Karpas-422 (cell line): ENCODE measurements around the gene P2RY14. TPM values are rescaled to one million over a fixed set of nuclear protein-coding genes. Genes with fewer than 3 reads are reported as not detected.
"Not testable (repeated sequence)": the region's sequence is repeated elsewhere in the genome, so short reads cannot be mapped to it uniquely, and the experiment has no call there.

ENCODE experiments used
- DNase-seq: peaks from one replicate; pipeline ENCODE4 v3.0.0-alpha.2; 2015
- H2AFZ ChIP-seq: fragments of 200-600 bp; sonication (generic); 2 replicates; pipeline ENCODE4 v1.6.1; 2014; ENCODE audit warnings: antibody characterized with exemption, low read length, mixed read lengths
- H3K27ac ChIP-seq: fragments of 200-600 bp; sonication (generic); 2 replicates; pipeline ENCODE4 v1.5.1; 2014; ENCODE audit warnings: mild to moderate bottlenecking, low read length, moderate library complexity
- H3K27me3 ChIP-seq: fragments of 200-600 bp; sonication (generic); 2 replicates; pipeline ENCODE4 v1.6.1; 2014; ENCODE audit warnings: low read length, mixed read lengths
- H3K36me3 ChIP-seq: fragments of 200-600 bp; sonication (generic); 2 replicates; pipeline ENCODE4 v1.6.1; 2014; ENCODE audit warnings: low read length, mixed read lengths; ENCODE audit not compliant: insufficient read depth
- H3K4me1 ChIP-seq: fragments of 200-600 bp; sonication (generic); 2 replicates; pipeline ENCODE4 v1.6.1; 2014; ENCODE audit warnings: mild to moderate bottlenecking, low read length, mixed read lengths
- H3K4me2 ChIP-seq: fragments of 200-600 bp; sonication (generic); 2 replicates; pipeline ENCODE4 v1.6.1; 2014; ENCODE audit warnings: low read length, low read depth, mild to moderate bottlenecking; ENCODE audit not compliant: poor library complexity, severe bottlenecking
- H3K4me3 ChIP-seq: fragments of 200-600 bp; sonication (generic); 2 replicates; pipeline ENCODE4 v1.5.1; 2014; ENCODE audit warnings: mild to moderate bottlenecking, antibody characterized with exemption, low read length, mixed read lengths
- H3K79me2 ChIP-seq: fragments of 200-600 bp; sonication (generic); 2 replicates; pipeline ENCODE4 v1.6.1; 2014; ENCODE audit warnings: mild to moderate bottlenecking, low read length, mixed read lengths
- H3K9ac ChIP-seq: fragments of 200-600 bp; sonication (generic); 2 replicates; pipeline ENCODE4 v1.6.0; 2014; ENCODE audit warnings: low read length
- H3K9me2 ChIP-seq: fragments of 200-600 bp; sonication (generic), shearing (Covaris generic); replicated peaks from 2 replicates; pipeline ENCODE4 v1.6.0; 2014; ENCODE audit warnings: mild to moderate bottlenecking, low read length, moderate library complexity; ENCODE audit not compliant: insufficient read depth
- H3K9me3 ChIP-seq: fragments of 300-700, 200-600 bp; sonication (generic); 2 replicates; pipeline ENCODE4 v1.6.1; 2014; ENCODE audit warnings: low read length, mixed read lengths
- H4K20me1 ChIP-seq: fragments of 200-600 bp; sonication (generic); 2 replicates; pipeline ENCODE4 v1.6.1; 2014; ENCODE audit warnings: mild to moderate bottlenecking, antibody characterized with exemption, low read length, low read depth; ENCODE audit not compliant: insufficient read depth
- total RNA-seq: library from RNA; depleted of rRNA; stranded (reverse); fragments of >200 nt; shearing (Covaris generic); gene quantifications from 2 replicates; pipeline ENCODE4 v1.2.3, GENCODE V29; 2014; ENCODE audit warnings: low replicate concordance

The P2RY14 gene
- total RNA-seq, 1 experiment from 2014 or later: not detected

DNA sequence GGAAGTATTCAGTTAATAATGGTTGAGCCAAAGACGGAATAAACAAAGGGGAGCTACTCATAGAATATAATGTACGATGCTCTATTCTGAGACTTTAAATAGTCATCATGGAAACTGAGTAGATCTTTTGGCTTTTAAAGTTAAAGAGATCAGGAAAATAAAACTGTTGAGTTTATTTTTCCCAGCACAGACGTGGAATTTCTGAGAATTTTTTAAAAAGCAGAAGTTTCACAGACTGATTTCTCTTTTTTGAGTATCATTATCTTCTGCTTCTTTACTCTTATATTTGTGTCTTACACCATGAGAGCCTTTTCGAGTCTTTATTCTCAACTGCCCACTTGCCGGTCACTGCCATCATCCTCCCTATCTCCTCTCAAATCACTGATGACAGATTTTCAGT lies 13.2 kb downstream of the P2RY14 start:
- Histone ChIP-seq H3K79me2 (no peaks in the 10 kb centered on the region), H3K27me3 (no peaks in the 10 kb centered on the region), H3K4me3 (no peak overlapping the region), H4K20me1 (no peaks in the 10 kb centered on the region), H3K4me2 (no peak overlapping the region), H3K9me3 (no peaks in the 10 kb centered on the region), H3K9me2 (no peaks in the 10 kb centered on the region), H3K27ac (no peak overlapping the region), H3K36me3 (no peaks in the 10 kb centered on the region), H2AFZ (no peak overlapping the region), H3K4me1 (peaks cover 13% of the 10 kb centered on the region), H3K9ac (no peak overlapping the region)
- DNase-seq: no peak

DNA sequence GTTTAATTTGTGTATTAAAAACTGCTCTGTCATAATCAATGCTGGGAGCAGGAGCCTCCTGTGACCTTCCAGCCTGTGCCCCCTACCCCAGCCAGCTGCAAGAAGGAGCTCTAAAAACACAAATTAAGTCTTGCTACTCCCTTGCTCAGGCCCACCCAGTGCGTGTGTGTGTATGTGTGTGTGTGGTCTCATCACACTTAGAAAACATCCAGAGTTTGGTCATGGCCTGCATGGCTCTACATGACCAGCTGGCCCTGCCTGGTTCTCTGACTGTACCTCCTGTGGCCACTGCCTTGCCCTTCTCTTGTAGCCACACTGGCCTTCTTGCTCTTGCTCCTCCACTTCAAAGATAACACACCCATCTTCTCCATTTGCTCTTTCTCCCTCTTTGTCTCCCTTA lies 13.7 kb downstream of the P2RY14 start:
- no peaks in the 10 kb centered on the region for H3K27me3 ChIP-seq
- no peak overlapping the region for H2AFZ ChIP-seq
- peaks cover 12% of the 10 kb centered on the region for H3K4me1 ChIP-seq
- H3K9me2 ChIP-seq: no peaks in the 10 kb centered on the region
- no peaks in the 10 kb centered on the region for H3K36me3 ChIP-seq
- H3K4me3 ChIP-seq: no peak overlapping the region
- H3K4me2 ChIP-seq: no peak overlapping the region
- no peaks in the 10 kb centered on the region for H4K20me1 ChIP-seq
- DNase-seq: no peak
- H3K27ac ChIP-seq: no peak overlapping the region
- H3K79me2 ChIP-seq: no peaks in the 10 kb centered on the region
- H3K9me3 ChIP-seq: no peaks in the 10 kb centered on the region
- no peak overlapping the region for H3K9ac ChIP-seq

DNA sequence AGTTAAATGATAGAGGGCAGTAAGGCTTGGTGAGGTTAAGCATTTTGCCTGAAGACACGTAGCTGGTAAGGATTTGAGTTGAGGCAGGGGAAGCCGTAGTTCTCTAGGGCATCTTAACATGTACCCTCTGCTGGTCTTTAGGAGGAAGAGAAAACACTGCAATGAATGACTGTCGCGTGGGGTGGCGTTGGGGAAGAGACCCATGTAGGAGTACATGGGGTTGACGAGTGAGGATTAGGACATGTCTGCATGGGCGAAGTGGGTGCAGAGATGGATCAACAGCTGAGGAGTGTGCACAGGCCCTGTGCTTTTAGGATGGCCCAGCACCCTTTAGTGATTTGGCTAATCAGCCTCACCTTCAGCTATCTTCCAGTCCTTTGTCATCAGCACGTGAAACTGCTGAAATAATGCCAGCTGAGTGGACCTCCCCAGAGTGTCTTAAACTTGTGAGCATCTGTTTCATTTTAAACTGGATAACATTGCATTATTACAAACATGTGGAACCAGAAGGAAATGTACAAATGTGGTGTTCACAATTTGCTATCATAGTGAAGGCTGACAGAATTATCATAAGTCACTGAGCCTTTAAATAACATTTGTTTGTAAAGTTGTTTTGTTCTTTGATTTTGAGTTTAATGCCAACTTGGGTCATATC lies 15.3 kb downstream of the P2RY14 start:
- Histone ChIP-seq H3K4me1 (peaks cover 12% of the 10 kb centered on the region), H2AFZ (no peak overlapping the region), H3K9me2 (no peaks in the 10 kb centered on the region), H3K27me3 (no peaks in the 10 kb centered on the region), H4K20me1 (no peaks in the 10 kb centered on the region), H3K4me2 (no peak overlapping the region), H3K36me3 (no peaks in the 10 kb centered on the region), H3K9ac (no peak overlapping the region), H3K9me3 (no peaks in the 10 kb centered on the region), H3K27ac (no peak overlapping the region), H3K4me3 (no peak overlapping the region), H3K79me2 (no peaks in the 10 kb centered on the region)
- no peak for DNase-seq

DNA sequence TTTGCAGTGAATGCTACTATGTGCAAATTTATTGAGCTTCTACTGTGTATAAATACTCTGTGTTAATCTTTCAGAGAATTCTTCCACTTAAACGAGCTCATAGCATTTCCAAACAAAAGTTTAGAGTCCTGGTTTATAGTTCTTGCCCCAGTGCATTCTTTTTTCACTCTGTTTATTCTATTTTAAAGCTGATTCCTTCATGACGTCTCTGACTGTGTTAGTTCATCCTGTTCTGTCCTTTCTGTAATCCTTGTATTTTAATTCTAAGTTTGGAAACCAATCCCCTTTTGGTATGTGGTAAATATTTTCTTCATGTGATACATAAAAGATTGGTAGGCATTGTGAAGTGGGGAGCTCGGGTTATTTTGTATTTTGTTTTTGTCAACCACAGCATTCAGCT lies 18.7 kb downstream of the P2RY14 start:
- Histone ChIP-seq H3K36me3 (no peaks in the 10 kb centered on the region), H3K4me2 (no peak overlapping the region), H3K27ac (no peak overlapping the region), H3K27me3 (no peaks in the 10 kb centered on the region), H3K79me2 (no peaks in the 10 kb centered on the region), H4K20me1 (no peaks in the 10 kb centered on the region), H3K4me1 (no peaks in the 10 kb centered on the region), H2AFZ (no peak overlapping the region), H3K9me3 (no peaks in the 10 kb centered on the region), H3K9me2 (no peaks in the 10 kb centered on the region), H3K4me3 (no peak overlapping the region), H3K9ac (no peak overlapping the region)
- no peak for DNase-seq

DNA sequence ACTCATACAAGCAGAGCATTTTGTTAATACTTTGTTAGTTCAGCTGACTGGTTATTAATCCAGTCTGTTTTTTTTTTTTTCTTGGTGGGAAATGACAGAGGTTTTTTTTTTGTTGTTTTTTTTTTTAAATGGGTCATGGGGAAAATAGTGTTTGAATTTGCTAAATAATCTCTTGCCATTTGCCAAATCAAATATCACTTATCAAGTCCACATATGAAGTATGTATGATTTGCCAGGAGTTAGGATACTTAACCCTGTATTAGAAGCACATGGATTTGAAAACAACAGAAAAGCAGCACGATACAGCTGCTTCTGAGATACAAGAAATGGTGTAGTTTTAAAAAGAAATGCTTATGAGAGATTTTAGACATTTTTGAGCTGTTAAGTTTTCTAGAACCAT lies 21.6 kb downstream of the P2RY14 start:
- Histone ChIP-seq H3K4me1 (no peaks in the 10 kb centered on the region), H3K36me3 (no peaks in the 10 kb centered on the region), H3K27ac (no peak overlapping the region), H3K79me2 (no peaks in the 10 kb centered on the region), H3K4me2 (no peak overlapping the region), H3K4me3 (no peak overlapping the region), H3K9me3 (no peaks in the 10 kb centered on the region), H2AFZ (no peak overlapping the region), H3K9me2 (no peaks in the 10 kb centered on the region), H3K9ac (no peak overlapping the region), H4K20me1 (no peaks in the 10 kb centered on the region), H3K27me3 (no peaks in the 10 kb centered on the region)
- DNase-seq: no peak

DNA sequence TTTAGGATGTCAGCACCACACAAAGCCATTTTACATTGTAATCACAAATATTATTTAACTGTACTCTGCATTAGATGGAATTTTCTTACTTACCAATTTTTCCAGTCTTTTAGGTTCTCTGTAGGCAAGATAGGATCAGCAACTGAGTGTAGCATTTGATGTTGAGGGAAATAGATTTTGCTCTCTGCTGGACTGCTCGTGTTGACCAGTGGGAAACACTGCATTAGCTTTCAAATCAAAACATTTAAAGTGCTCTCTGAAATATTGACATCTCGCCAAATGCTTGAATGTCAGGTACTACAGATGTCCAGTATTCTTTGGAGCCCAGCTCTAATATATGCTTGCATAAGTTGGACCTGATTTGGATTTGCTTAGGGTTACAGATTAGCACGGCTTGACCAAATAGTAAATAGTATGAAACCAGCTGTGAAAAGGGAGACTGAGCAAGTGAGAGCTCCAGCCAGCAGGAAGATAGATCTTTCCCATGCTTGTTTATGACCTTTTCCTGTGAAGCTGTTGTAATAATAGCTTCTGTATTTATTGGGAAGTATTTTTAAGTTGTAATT lies 29.5 kb downstream of the P2RY14 start:
- H3K4me3 ChIP-seq: no peak overlapping the region
- no peak for DNase-seq
- no peak overlapping the region for H3K9ac ChIP-seq
- no peaks in the 10 kb centered on the region for H3K4me1 ChIP-seq
- H3K9me2 ChIP-seq: no peaks in the 10 kb centered on the region
- no peaks in the 10 kb centered on the region for H4K20me1 ChIP-seq
- no peak overlapping the region for H3K27ac ChIP-seq
- no peaks in the 10 kb centered on the region for H3K27me3 ChIP-seq
- no peak overlapping the region for H2AFZ ChIP-seq
- no peak overlapping the region for H3K4me2 ChIP-seq
- H3K36me3 ChIP-seq: no peaks in the 10 kb centered on the region
- no peaks in the 10 kb centered on the region for H3K9me3 ChIP-seq
- H3K79me2 ChIP-seq: no peaks in the 10 kb centered on the region

DNA sequence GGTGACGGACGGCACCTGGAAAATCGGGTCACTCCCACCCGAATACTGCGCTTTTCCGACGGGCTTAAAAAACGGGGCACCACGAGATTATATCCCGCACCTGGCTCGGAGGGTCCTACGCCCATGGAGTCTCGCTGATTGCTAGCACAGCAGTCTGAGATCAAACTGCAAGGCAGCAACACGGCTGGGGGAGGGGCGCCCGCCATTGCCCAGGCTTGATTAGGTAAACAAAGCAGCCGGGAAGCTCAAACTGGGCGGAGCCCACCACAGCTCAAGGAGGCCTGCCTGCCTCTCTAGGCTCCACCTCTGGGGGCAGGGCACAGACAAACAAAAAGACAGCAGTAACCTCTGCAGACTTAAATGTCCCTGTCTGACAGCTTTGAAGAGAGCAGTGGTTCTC lies 36.3 kb downstream of the P2RY14 start:
- H3K27ac ChIP-seq, H3K4me2 ChIP-seq, H3K27me3 ChIP-seq, DNase-seq, H2AFZ ChIP-seq, H3K4me3 ChIP-seq, H3K79me2 ChIP-seq, H3K9me3 ChIP-seq, H3K9me2 ChIP-seq, H3K36me3 ChIP-seq, H3K9ac ChIP-seq, H3K4me1 ChIP-seq, H4K20me1 ChIP-seq: not testable (repeated sequence)

DNA sequence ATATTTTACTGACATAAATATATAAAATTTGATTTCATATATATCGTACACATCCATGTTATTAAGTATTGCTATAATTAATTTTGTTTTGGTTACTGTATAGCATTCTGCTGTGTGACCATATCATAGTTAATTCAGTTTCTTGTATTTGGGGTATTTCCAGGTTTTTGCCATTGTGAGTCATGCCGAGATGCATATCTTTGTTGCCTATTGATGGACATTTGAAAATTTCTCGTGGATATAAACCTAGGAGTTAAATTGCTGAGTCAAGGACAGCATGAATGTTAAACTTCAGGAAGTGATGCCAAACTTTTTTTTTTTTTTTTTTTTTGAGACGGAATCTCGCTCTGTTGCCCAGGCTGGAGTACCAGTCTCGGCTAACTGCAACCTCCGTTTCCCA lies 41.6 kb downstream of the P2RY14 start:
- H3K79me2 ChIP-seq: no peaks in the 10 kb centered on the region
- H4K20me1 ChIP-seq: no peaks in the 10 kb centered on the region
- no peak overlapping the region for H3K27ac ChIP-seq
- no peak overlapping the region for H3K9ac ChIP-seq
- no peaks in the 10 kb centered on the region for H3K9me3 ChIP-seq
- no peak overlapping the region for H2AFZ ChIP-seq
- H3K27me3 ChIP-seq: no peaks in the 10 kb centered on the region
- no peak for DNase-seq
- no peaks in the 10 kb centered on the region for H3K36me3 ChIP-seq
- no peak overlapping the region for H3K4me3 ChIP-seq
- H3K4me1 ChIP-seq: no peaks in the 10 kb centered on the region
- H3K4me2 ChIP-seq: no peak overlapping the region
- no peaks in the 10 kb centered on the region for H3K9me2 ChIP-seq
